GM12892 (cell line): ENCODE data around the gene IGF1R.

Experiments used
- DNase-seq: peaks from one replicate; pipeline ENCODE4 v3.0.0; 2011; ENCODE audit not compliant: insufficient read length
- FAIRE-seq: peaks from 2 replicates; lab custom pipeline; 2011; peaks lifted over from hg19 to GRCh38; lab: Jason Lieb, UNC
- POLR2A ChIP-seq: IDR thresholded peaks from 2 replicates; pipeline ENCODE4 v1.6.1; 2011; ENCODE audit warnings: low read depth, low read length, control low read depth
- POLR2AphosphoS5 ChIP-seq: IDR thresholded peaks from 2 replicates; pipeline ENCODE4 v1.6.1; 2011; ENCODE audit warnings: low read depth, low read length, control low read depth
- TAF1 ChIP-seq: IDR thresholded peaks from 2 replicates; pipeline ENCODE4 v1.6.1; 2011; ENCODE audit warnings: low read depth, mild to moderate bottlenecking, control low read depth, low read length, borderline replicate concordance

The IGF1R gene

GRCh38 chr15:99006904-99007495 is 358.7 kb downstream of the IGF1R start:
- TF ChIP-seq TAF1 (no peak), POLR2AphosphoS5 (no peak), POLR2A (no peak)
- no peak for FAIRE-seq
- DNase-seq: no peak

- DNase-seq (no peak), FAIRE-seq (no peak)
- TF ChIP-seq POLR2A: no peak
- no peak for TF ChIP-seq TAF1
- no peak for TF ChIP-seq POLR2AphosphoS5
Observed at GRCh38 chr15:99009741-99010330, 361.5 kb downstream of the IGF1R start.

DNA sequence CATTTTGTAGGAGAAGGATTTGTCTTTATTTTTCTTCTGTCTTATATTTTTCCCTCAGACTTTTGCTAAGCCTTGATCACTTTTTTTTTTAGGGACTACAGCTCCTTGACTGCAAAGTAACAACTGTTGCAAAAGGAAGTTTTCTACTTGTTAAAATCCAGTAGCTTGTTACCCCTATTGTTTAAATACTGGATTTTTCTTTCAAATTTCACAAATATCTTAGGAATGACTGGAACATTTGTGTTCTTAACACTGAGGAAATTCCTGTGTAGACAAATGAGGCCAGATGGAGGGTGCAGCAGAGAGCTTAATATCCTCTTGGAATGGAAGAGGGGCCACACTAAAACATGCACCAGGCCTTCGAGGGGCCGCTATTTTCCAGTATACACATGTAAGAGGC is 362.4 kb downstream of the IGF1R start:
- no peak for FAIRE-seq

More for the DNA sequence above, 362.4 kb downstream of the IGF1R start:
- TF ChIP-seq POLR2AphosphoS5 (no peak), TAF1 (no peak), POLR2A (no peak)
- DNase-seq: no peak
